GM21526 (cell line): ENCODE results near the gene B3GALT5.
"Not testable (repeated sequence)": the region's sequence is repeated elsewhere in the genome, so short reads cannot be mapped to it uniquely, and the experiment has no call there.

Experiments
- ATAC-seq: cut with Tn5 transposase; IDR thresholded peaks from one replicate; pipeline ENCODE4 v1.9.1; 2021; ENCODE audit warnings: moderate library complexity; ENCODE audit not compliant: unreplicated experiment, low FRiP score

Gene B3GALT5, protein sequence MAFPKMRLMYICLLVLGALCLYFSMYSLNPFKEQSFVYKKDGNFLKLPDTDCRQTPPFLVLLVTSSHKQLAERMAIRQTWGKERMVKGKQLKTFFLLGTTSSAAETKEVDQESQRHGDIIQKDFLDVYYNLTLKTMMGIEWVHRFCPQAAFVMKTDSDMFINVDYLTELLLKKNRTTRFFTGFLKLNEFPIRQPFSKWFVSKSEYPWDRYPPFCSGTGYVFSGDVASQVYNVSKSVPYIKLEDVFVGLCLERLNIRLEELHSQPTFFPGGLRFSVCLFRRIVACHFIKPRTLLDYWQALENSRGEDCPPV

DNA sequence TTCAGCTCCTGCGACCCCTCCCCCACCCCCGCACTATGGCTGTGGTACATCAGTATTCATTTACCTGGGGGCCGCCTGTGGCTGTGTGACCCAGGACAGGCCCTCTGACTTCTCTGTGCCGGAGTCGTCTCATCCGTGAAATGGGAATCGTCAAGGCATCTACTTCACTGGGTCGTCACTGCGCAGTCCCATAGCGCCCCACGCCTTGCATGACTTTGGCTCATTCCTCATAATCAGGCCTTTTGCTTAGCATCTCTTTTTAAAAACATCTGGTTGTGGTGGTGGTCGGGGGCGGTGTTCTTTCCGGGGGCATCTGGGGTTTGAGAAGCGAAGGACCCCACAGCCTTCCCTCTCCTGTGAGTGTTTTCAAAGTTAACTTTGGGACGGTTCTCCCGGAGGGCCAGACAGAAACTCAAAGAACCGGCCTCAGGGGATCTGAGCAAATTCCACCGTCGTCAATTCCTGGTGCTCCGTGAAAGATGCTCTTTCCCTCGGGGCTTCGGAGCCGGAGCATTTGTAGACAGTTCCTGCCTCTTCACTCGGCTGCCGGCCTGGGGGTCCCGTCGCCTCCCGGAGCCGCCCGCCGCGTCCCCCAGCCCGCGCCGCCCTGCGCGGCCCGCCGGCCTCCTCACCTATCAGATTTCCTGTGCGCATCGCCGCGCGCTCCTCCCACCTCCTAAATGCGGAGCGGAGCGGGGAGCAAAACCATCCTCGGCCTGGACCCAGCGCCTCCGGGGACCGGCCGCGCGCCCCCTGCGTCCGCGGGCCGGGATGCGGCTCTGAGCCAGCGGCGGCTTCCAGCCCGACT is at the start of gene B3GALT5:
Gene B3GALT5 (plus strand): TSS at position 708 of the 808 bp plus-strand sequence. CDS start 47,620 bp downstream, outside the sequence.
- ATAC-seq: no peak

DNA sequence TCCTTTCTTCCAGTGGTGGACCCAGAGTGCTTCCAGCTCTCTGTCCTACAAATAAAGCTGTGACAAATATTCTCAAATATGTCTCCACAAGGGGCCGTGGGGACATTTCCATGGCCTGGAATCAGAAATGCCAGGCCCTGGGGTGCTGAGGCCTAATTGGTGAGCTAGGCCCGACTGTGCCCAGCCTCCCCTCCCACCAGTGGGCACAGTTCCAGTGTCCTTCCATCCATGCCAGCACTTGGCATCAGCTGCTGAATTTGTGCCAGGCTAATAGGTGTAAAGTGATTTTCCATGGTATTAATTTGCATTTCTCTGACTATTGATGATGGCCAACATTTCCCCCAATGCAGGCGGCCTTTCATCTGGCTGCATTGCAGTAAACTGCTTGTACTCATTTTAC is 48.5 kb upstream of the B3GALT5 start:
- ATAC-seq: no peak

DNA sequence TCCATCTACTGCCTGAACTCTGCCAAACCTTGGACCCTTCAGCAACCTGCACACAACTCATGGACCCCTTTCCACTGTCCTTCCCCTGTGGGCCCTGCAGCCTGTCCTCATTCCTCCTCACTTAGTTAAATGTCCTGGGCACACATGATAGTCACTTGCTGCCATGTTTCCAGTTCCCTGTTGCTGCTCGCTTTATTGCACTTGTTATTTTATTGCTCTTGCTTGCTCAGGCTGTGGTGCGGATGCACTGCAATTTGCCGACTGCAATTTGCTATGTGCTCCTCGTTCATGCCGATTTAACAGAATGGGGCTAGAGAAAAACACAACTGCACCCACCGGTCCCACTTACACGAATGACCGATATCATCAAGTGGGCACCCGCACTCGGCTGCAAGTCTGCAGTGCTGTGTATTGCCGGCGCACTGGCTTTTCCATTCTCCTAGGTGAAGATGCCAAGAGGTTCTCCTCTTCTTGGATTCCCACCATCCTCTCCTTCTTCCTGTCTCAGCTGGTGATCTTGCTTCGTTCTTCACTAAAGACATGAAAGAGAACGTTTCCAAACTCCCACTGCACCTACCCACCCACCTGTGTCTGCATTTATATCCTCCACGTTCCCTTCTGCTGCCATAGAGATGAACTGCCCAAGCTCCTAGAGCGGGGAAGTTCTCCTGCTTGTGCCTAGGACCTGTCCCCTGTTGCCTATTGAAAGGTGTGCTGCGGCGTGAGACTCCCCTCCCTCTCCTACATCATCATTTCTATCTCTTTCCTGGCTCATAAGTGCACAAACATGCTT is 45.4 kb upstream of the B3GALT5 start:
- ATAC-seq: no peak

DNA sequence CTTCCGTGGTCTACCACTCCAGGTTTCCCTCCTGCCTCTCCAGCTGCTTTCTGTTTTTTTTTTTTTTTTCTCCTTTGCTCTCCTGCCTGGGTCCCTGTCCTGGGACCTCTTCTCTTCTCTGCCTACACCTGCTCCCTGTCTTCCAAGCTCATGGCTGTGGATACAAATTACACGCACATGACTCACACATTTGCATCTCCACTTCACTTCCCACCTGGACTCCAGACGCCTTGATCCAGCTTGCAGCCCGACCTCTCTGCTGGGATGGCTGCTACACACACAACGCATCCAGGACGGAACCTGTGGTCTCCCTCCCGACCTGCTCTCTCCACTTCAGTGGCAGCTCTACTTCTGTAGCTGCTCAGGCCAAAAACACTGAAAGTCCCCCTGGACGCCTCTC is 44.4 kb upstream of the B3GALT5 start:
- ATAC-seq: no peak

DNA sequence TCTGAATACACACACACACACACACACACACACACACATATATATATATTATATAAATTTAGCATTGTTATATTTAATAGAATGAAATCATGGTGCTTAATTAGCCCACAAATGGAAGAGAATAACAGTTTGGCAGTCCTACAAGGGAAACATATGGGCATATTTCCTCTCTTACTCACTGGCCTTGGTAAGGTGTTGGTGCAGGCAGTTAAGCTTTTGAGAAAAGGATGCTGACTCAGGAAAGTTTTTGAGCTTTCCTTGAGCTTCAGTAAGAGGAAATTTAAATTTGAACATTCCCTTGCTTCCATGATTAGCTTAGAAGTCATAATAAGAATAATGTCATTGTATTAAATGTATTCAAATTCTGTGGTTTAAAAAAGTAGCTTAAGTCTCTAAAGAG is 37.0 kb upstream of the B3GALT5 start:
- no peak for ATAC-seq

DNA sequence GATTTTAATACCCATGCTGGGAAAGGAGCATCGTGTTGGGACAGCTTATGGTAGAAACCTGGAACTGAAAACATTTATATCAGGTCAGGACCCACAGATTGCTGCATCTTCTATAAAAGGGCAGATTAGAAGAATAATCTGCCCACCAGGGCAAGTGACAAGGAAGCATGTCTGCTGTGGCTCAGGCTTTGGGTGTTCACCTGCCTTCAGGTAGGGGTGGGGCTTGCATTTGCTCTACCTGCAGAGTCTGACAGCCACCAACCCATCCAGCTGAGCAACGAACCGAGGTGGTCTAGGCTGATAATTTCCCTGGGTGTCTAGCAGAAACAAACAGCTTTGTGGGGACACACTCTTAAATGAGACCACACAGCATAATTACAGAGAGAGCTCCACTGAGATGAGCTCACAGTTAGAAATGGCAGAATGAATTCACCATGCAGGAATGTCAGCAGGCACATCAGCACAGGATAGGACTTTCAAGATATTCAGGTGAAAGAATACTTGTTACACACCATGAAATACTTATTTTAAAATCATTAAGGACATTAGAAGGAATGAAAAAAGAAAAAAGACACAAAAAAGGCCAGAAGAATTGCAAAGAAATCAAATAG is 36.1 kb upstream of the B3GALT5 start:
- ATAC-seq: no peak

DNA sequence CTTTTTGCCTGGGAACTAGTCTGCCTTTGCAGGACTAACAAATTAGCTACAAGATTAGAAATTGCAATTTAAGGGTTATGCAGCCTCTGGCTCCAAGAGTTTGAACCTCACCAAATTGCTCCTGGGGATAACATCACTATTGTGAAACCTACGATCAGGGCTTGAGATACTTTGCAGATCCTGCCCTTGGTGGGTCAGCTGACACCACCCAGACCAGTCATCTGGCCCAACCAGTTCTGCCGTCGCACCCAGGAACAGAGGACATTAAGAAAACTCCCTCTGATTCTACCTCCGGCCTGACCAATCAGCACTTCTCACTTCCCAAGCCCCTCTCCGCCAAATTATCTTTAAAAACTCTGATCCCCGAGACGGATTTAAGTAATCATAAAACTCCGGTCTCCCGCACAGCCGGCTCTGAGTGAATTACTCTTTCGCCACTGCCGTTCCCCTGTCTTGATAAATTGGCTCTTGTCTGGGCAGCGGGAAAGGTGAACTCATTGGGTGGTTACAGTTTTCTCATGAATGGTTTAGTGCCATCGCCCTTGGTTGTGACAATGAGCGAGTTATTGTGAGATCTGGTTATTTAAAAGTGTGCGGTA is 32.9 kb upstream of the B3GALT5 start:
- ATAC-seq: no peak

DNA sequence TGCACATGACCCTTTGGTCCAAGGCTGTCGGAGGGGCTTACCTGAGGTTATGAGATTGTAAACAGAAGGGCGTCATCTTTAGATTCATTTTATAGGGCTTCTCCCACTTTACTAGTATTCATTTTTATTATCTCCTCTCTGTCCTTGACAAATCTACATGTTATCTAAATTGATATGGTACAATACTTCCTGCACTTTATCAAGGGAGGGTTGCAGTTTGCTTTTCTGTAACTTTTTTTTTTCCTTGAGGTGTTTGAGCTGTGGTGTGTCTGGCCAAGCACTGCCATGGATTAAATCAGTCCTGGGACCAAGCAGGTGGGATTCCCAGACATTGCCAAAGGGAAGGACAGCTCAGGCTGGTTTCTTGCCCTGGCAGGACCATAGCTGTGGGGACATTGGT is 32.0 kb upstream of the B3GALT5 start:
- ATAC-seq: no peak

DNA sequence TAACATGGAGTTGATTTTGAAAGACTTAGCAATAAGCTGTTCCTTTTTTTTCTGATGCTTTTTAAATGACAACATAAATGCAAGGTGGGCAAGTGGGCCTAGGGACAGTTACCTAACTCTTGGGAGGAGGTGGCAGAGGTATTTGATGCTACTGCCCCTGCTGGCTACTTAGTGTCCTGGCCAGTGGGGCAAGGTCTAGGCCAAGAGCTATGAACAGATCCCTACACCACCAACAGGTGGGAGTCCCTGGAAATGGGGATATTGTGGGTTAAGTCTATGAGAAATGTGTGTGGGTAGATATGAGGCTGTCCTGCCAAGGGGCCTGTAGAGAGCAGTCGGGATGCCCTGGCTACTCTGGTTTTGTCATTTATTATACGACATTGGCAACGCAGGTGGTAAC is 31.3 kb upstream of the B3GALT5 start:
- no peak for ATAC-seq

DNA sequence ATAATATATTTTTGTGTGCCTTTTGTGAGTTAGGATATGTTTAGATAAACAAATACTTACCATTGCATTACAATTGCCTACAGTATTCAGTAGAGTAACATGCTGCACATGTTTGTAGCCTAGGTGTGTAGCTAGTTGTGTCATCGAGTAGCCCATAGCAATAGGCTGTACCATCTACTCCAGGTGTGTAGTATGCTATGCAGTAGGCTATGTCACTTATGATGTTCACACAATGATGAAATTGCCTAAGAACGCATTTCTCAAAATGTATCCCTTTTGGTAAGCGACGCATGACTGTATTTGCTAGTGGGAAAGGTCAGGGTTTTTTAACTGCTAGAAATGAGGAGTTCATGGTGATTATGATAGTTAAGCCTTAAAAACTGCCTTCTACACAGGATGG is 30.0 kb upstream of the B3GALT5 start:
- no peak for ATAC-seq

DNA sequence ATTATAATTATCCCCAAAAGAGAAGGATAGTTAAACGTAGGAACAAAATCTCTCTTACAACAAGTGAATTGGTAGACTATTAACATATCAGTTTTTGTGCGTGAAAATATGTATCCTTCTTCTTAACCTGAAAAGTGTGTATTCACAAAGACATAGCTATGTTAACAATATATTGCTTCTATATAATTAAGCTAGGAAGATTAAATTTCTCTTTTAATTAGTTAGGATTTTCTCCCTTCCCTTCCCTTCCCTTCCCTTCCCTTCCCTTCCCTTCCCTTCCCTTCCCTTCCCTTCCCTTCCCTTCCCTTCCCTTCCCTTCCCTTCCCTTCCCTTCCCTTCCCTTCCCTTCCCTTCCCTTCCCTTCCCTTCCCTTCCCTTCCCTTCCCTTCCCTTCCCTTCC is 29.2 kb upstream of the B3GALT5 start:
- not testable (repeated sequence) for ATAC-seq

DNA sequence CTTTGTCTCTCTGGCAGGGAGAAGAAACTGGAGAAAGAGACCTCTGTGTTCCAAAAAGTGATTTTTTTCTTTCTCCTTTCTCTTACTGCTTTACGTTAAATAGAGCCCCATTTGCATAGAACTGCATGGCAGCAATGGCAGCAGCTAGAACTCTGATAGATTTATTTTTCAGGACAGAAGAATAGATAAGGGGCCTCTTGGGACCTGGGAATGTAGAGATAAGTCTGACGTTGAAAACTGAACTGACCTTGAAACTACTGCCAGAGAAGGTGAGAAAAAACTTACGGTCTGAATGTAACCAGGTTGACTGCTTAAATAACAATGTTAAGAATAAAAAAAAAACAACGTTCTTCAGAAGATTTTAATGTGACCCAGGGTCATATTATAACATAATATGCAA is 25.4 kb upstream of the B3GALT5 start:
- no peak for ATAC-seq

DNA sequence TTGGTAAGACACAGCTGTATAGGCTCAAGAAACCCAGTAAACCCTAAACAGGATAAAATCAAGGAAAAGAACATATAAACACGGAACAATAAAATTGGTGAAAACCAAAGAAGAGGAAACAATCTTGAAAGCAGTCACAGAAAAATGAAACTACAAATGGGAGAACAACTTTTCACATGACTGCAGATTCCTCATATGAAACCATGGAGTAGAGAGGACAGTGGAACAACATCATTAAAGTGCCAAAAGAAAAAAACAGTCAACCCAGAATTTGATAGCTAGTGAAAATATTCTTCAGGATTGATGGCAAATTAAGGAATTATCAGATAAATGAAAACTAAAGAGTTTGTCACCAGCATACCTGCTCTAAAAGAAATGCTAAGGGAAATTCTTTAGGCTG is 23.9 kb upstream of the B3GALT5 start:
- no peak for ATAC-seq

DNA sequence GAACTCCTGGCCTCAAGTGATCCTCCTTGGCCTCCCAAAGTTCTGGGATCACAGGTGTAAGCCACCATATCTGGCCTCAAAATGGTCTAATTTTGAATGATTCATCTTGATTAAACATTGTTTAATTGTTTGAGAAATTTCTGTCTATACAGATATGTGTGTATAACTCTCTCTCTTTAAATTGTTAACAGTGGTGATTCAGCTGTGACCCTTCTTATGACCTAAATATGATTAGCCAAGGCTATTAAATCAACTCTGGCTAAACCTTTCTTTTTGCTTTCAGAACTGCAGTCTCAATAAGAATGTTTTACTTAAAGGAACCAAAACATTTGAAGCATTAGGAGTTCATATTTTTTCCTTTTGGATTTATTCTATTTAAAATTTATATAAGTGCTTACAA is 19.2 kb upstream of the B3GALT5 start:
- no peak for ATAC-seq

DNA sequence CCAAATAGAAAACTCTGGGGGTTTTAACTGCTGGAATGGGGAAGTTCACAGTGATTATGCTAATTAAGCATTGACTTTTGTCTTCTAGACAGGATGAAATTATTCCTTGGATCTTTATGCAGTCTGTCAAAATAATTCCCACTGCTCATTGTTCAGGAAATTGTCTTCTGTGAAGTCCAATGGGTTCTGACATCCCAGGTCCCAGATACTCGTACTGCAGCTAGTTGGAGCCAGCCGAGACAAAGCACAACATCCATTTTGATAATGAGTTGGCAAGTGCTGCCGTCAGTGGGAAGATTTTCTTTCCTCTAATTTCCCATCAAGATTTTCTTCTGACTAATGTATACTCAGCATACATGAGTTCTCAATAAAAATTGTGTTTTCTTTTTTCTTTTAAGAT is 17.3 kb upstream of the B3GALT5 start:
- no peak for ATAC-seq

DNA sequence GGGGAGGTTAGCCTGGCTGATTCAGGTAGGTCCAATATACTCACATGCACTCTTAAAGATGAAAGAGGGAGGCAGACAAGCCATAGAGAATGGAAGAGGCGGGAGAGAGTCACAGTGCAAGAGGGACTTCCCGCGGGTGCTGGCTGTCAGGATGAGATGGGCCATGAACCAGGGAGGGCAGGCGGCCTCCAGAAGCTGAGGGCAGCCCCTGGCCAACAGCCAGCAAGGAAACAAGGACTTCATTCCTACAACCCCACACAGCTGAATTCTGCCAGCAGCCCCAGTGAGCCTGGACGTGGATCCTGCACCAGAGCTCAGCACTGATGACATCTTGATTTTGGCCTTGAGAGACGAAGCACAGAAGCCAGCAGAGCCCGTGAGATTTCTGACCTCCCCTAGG is 15.1 kb upstream of the B3GALT5 start:
- ATAC-seq: no peak

DNA sequence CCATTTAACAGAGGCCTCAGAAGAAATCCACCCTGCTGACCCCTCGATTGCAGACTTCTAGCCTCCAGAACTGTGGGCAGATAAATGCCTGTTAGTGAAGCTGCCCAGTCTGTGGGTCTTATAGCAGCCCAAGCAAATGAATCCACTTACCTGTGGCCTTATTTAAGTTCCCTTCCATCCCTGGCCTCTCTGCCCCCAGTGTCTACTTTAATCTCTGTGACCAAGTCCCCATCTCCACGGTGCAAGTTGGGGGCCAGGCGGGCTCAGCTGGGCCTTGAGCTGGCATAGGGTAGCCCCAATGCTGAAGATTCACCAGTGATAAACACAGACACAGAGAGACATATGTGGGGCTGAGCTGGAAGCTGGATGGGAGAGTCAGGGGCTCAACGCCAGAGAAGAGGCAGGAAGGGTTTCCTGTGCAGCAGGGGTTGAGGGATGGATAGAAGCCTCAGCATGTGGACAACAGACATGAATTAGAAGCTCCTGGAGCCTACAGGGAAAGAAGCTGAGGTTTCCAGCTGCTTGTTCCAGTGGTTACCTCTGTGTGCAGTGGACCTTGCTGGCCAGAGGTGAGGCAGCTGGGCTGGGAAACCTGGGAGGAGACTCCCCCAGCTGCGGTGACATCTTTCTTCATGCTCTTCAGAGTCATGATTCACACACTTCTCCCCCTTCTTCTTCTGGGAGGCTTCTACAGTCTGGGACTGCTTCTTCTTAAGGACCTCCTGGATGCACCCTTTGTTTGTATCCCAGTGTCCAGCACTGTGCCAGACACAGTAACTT is 13.4 kb upstream of the B3GALT5 start:
- ATAC-seq: no peak

DNA sequence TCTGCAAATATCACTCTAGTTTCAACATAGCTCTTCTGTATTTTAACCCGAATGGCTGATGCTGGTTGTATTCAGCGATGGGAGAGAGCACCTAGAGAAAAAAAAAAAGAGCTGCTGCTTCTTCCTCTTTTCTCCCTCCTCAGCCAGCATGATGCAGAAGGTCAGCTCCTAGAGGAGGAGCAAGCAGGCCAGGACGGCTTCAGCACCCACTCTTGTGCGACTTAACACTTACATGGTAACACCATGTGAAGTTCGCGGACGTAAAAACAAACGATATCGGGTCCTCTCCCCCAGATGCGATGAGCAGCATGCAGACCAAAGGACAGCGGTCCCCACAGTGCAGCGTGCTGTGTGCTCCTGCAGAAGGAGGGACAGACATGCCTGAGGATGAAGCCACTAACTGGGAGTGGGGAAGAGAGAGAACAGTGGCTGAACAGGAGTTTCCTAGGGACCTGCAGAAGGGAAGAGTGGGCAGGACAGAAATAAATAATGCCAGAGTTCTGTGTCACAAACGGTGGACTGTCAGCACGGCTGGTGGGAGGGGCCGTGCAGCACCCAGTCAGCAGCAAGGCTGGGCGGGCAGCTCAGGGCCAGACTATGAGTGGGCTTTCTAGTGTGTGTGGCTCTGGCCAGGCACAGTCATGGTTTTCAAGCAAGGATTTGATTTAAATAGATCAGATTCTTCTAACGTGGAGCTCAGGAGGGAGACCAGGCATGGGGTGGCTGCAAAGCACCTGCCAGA is 11.4 kb upstream of the B3GALT5 start:
- ATAC-seq: no peak

DNA sequence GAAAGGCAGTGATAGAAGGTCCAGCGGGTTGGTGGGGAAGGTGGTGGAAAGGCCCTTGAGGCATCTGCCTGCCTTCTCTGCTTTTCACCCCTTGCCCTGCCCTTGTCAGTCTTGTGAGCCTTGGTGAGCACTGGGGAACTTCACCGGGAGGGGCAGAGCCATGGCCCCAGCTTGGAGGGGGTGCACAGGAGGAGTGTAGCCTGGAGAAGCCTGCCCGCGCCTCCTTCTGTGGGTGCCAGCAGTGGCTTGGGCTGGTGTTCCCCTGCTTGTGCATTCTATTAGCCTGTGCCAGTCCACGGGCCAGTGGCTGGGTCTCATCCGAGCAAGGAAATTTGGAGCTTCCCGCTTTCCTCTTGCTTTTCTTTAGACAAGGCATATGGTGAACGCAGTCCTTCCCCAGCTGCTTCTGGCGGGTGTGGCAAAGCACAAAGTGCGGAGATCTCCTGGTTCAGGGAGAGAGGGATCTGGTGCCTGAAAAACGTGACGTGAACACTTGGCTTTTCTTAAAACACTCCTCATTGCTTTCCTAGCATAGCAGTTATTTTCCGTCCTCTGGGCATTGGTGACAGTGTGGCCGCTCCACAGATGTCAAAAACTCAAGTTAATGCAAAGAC is 10.6 kb upstream of the B3GALT5 start:
- no peak for ATAC-seq
